Retinal pigment epithelial cell (primary cell): ENCODE data around the gene LRPPRC.

Experiments used
- DNase-seq: peaks from one replicate; pipeline ENCODE4 v3.0.0-alpha.2; 2010; ENCODE audit warnings: low read depth
- H3K4me3 ChIP-seq: 2 replicates; pipeline ENCODE4 v1.5.1; 2011; ENCODE audit warnings: mild to moderate bottlenecking, low read length, control low read depth, moderate library complexity
- TF ChIP-seq, protein P1 (sequence below): conservative IDR thresholded peaks from 2 replicates; pipeline ENCODE4 v1.5.1; 2011; ENCODE audit warnings: low read depth, low read length, control low read depth, inconsistent platforms

LRPPRC gene

DNA sequence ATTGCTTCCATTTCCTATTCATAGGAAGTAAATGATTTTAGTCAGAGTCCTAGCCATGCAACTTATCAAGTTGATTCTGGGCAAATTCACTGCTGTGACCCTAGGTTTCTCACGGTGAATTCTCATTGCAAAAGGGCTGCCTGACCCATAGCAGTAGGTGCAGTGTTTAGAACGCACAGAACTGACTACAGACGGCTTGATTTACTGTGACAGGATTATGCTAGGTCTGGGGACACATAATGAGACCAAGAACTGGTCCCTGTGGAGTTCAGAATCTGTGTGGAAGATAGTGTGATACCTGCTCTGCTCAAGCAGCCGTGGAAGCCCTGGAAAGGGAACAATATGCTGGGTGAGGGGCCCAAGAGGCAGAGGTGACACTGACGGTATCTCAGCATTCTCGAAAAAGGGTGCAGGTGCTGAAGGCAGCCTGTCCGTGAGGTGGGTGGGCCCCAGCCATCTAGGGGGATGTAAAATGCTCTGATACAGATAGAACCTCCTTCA, 110.6 kb downstream of the LRPPRC start:
- H3K4me3 ChIP-seq, result no peak overlapping the region
- TF ChIP-seq, protein P1, sequence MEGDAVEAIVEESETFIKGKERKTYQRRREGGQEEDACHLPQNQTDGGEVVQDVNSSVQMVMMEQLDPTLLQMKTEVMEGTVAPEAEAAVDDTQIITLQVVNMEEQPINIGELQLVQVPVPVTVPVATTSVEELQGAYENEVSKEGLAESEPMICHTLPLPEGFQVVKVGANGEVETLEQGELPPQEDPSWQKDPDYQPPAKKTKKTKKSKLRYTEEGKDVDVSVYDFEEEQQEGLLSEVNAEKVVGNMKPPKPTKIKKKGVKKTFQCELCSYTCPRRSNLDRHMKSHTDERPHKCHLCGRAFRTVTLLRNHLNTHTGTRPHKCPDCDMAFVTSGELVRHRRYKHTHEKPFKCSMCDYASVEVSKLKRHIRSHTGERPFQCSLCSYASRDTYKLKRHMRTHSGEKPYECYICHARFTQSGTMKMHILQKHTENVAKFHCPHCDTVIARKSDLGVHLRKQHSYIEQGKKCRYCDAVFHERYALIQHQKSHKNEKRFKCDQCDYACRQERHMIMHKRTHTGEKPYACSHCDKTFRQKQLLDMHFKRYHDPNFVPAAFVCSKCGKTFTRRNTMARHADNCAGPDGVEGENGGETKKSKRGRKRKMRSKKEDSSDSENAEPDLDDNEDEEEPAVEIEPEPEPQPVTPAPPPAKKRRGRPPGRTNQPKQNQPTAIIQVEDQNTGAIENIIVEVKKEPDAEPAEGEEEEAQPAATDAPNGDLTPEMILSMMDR, result no peak
- DNase-seq, result no peak

DNA sequence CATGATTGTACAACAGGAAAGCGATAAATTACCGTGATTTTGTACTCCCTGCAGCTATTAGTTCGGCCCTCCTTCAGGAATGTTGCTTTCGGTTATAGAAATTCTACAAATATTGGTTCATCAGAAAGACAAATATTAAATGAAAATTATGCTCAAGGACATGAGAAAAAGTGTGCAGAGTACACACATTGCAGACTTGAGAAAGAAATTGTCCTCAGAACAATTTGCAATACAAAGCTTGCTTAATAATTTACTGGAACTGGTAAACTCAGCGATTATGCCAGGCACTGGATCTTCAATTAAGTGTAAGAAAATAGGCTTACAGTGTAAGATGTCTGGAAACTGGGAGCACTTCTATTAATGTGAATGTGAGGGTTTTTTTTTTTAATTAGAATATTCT, 111.1 kb downstream of the LRPPRC start:
- no peak for DNase-seq
- H3K4me3 ChIP-seq, result no peak overlapping the region
- TF ChIP-seq, protein P1, result no peak

DNA sequence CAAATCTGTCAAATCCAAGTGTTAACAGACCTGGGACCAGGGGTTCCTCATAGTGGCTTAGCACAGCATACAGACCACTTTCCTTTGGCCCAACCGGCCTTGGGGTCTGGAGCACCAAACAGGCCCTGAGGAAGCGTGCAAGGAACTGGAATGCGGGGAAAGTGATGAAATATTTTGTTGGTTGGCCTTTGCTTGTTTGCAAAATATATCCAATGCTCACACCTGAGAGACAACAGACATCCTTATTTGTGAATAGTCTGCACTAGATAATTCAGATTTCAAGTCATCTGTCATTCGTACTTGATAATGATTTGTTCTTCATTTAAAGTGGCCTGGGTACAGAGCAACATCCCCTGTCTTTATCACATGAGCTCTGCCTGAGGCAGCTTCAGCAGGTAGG, 113.5 kb downstream of the LRPPRC start:
- DNase-seq, result no peak
- TF ChIP-seq, protein P1, result no peak
- no peak overlapping the region for H3K4me3 ChIP-seq

DNA sequence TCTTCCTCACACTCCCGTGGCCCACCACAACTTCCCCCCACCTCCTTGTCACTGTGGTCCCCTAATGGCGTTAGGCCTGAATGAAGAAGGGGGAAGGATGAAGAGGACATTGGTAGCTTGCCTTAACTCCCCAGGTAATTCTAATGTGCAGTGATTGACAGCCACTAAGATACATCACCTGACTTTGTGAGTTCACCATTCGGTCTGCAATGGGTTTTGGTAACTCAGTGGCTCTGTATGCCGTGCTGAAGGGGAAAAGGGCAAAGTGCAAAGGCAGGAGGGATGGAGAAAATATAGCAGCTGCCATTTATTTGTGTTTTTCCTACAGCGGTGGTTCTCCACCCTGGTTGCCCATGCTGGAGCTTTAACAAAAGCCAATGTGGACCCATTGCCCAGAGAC, 114.8 kb downstream of the LRPPRC start:
- TF ChIP-seq, protein P1, result no peak
- no peak overlapping the region for H3K4me3 ChIP-seq
- no peak for DNase-seq

DNA sequence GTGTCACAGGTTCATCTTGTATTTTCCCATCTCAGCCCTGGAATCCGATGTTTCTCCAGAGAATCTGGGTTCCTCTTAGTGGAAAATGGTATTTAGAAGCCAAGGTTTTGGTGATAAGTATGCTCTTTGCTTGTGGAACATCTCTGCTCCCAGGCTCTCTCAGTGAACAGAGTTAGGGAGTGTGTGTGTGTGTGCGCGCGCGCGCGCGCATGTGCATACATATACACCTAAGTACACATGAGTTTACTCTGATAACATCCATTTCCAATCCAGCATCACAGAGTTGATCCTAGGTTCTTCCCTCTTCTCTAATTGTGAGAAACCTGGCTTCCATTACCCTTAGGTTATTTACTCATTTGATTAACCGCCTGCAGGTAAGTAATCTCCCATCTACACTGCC, 115.3 kb downstream of the LRPPRC start:
- no peak for DNase-seq

DNA sequence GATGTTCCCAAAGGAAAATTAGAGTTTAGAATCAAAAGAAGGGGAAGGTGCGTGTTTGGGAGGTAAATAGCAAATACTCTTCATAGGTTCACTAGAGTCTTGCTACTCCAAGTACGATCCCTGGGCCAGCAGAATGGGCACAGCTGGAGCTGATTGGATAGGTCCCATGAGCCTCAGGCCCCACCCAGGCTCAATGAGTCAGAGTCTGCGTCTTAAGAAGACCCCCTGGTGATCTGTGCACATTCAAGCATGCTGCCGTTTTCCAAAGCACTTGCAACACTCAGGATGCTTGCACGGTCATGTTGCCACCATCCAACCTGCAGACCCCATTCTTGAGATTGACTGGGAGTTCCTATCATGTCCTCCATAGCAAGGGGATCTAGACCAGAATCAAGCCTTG, 116.5 kb downstream of the LRPPRC start:
- DNase-seq, result no peak
- H3K4me3 ChIP-seq, result no peak overlapping the region
- TF ChIP-seq, protein P1, result no peak

More for the DNA sequence above, 115.3 kb downstream of the LRPPRC start:
- no peak overlapping the region for H3K4me3 ChIP-seq
- TF ChIP-seq, protein P1, result no peak

DNA sequence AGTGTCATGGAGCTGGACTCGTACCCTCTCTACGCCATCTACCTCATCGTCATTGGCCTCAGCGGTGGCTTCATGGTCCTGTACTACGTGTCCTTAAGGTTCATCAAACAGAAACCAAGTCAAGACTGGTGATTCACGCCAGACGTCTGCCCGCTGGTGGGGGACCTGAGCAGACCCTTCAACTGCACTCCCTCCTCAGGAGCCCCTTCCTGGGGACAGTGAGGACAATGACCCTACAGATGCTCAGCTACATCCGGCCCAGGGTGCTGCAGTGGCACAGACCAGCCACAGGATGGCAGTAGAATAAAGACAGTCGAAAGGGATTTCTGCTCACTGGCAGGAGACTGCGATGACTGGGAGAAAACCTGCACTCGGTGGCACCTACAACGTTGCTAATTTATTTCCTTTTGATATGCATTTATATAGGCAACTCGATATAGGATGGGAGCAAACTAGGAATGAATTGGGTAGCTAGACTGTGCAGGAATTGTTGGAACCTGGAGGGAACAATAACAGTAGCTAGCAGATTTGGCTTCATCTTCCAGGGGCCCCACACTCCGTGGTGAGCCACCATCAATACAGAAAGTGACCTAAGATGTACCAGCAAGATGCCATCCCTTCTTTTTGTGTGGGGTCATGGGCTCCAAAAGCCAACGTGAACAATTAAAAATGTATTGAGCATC, 117.9 kb downstream of the LRPPRC start:
- peak; percentile 10 for DNase-seq
- TF ChIP-seq, protein P1, result peak; percentile 98
- H3K4me3 ChIP-seq, result no peak overlapping the region
